AG04449 (cell line): ENCODE results near the gene CD164L2.

Experiments used
- CTCF ChIA-PET: fragments of 350-600 bp; formaldehyde crosslinking; extraction: SDS; loops from one replicate; lab custom pipeline; 2021; ENCODE audit warnings: antibody characterized with exemption; lab: Yijun Ruan, JAX
- POLR2A ChIA-PET: fragments of 400-600, 350-600 bp; formaldehyde crosslinking; extraction: SDS; loops from one replicate; lab custom pipeline; 2020; ENCODE audit warnings: antibody characterized with exemption, inconsistent platforms; lab: Yijun Ruan, JAX
- DNase-seq: peaks from one replicate; pipeline ENCODE4 v3.0.0-alpha.2; 2010; ENCODE audit warnings: low read depth, low spot score
- H3K4me3 ChIP-seq: 2 replicates; pipeline ENCODE4 v1.5.1; 2011; ENCODE audit warnings: low read depth, mild to moderate bottlenecking, control low read depth, low read length
- TF ChIP-seq, protein P1 (sequence below): IDR thresholded peaks from one replicate; pipeline ENCODE4 v1.5.1; 2011; ENCODE audit warnings: mild to moderate bottlenecking, moderate library complexity, low read length, control low read depth, inconsistent platforms; ENCODE audit not compliant: insufficient read depth; ENCODE audit errors: missing control alignments

Gene CD164L2

DNA sequence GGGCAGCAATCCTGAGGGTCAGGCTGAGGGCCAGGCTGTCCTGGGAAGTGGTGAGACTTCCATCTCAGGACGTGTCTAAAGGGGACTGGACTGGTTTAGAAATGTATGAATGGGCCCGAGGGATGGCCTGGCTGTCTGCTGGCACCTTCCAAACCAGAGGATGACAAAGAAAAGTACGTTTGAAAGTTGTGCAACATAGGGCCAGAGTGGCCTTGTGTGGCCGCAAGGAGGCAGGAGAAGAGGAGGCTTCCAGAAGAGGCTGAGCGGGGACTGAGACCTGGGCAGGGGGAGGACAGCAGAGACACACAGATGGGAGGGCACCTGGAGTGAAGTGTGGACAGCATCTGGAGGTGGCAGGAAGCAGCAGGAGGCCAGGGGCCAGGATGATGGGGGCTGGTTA, 43.9 kb downstream of the CD164L2 start:
- DNase-seq, result no peak
- CTCF ChIA-PET, result interaction anchor here (1.6 to 2.8 kb wide), 6 partner anchors 10 to 40 kb away, joined by 5 to 12 read pairs (median 8); partner anchors contain the start of gene MAP3K6
- H3K4me3 ChIP-seq, result no peak overlapping the region
- POLR2A ChIA-PET, result no interaction called here
- TF ChIP-seq, protein P1, sequence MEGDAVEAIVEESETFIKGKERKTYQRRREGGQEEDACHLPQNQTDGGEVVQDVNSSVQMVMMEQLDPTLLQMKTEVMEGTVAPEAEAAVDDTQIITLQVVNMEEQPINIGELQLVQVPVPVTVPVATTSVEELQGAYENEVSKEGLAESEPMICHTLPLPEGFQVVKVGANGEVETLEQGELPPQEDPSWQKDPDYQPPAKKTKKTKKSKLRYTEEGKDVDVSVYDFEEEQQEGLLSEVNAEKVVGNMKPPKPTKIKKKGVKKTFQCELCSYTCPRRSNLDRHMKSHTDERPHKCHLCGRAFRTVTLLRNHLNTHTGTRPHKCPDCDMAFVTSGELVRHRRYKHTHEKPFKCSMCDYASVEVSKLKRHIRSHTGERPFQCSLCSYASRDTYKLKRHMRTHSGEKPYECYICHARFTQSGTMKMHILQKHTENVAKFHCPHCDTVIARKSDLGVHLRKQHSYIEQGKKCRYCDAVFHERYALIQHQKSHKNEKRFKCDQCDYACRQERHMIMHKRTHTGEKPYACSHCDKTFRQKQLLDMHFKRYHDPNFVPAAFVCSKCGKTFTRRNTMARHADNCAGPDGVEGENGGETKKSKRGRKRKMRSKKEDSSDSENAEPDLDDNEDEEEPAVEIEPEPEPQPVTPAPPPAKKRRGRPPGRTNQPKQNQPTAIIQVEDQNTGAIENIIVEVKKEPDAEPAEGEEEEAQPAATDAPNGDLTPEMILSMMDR, result no peak

DNA sequence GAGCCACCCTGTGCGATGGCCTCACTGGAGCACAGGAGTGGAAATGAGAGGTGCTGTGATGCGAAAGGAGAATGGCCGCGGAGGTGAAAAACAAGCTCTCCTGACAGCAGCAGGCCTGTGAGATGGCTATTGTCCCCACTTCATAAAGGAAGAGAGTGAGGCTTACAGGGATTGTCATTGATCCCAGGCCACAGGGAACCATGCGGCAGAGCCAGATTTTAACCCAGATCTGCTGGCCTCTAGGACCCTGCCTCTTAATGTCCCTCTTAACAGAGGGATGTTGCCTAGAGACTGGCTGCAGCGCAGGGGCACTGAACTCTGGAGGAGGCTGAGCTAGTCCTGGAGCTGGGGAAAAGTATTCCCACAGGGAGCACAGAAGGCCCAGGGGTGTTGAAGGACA, 44.4 kb downstream of the CD164L2 start:
- CTCF ChIA-PET, result interaction anchor here (1.6 to 2.8 kb wide), 6 partner anchors 11 to 39 kb away, joined by 5 to 12 read pairs (median 8); partner anchors contain the start of gene MAP3K6
- no peak overlapping the region for H3K4me3 ChIP-seq
- POLR2A ChIA-PET, result interaction anchor here (1.0 kb wide), 1 partner anchor 15 kb away, joined by 3 read pairs; no protein-coding TSS in a partner anchor
- no peak for DNase-seq
- TF ChIP-seq, protein P1, result no peak

DNA sequence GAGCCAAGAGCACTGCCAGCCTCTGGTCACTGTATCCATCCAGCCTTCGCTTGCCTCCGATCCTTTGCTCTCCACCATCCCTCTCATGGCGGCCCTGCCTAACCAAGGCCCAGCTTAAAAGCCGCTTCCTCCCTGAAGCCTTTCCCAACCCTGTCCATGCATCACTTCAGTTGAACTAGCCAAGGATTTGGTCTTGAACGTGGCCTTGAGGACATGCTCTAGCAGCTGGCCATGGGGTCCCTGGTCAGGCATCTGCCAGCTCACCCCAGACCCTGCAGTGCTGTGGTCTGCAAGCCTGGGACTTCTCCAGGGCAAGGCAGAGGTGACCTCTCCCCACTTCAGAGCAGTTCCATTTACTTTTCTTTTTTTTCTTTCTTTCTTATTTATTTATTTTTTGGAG, 46.4 kb downstream of the CD164L2 start:
- ChIA-PET CTCF (interaction anchor here (0.9 to 6.4 kb wide), 7 partner anchors 10 to 270 kb away, joined by 3 to 89 read pairs (median 7); no protein-coding TSS in a partner anchor), POLR2A (no interaction called here)
- H3K4me3 ChIP-seq, result no peak overlapping the region
- TF ChIP-seq, protein P1, result no peak
- no peak for DNase-seq

DNA sequence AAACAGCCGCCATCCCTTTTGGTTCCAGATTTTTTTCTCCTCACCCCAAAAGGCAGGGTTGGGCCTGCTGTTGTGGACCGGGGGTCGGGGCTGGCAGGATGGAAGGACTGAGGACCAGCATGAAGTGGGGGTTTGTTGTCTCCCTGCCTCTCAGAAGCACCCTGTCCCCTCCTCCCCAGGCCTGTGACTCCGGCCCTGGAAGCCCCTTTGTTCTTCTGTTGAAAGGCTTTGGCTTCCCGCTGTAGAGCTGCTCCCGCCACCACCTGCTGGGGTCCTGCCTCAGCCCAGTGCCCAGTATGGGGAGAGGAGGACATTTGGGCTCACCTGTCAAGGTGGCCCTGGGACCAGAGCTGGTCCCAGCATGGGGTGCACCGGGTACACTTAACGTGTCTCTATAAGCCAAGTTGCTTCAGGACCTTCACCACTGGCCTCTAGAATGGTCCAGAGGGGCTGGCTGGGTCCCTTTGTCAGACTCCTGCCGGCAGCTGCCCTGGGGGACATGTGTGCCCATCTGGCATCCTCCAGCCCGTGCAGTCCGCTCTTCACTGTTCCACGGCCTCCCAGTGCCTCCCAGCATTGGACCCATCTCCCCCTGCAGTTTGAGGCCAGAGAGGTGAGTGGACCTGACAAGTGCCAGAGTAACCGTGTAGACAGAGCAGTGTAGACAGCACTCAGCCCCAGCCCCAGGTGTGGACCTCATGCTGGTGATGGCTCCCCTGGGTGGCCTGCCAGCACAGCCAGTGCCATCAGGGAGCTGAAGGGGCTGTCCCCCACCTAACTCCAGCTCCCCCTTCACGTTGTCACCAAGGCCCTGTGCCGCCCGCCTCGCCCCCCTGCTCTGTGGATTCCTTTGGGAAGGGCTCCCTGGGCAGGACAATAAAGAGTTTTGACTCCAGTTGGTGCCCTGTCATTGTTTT, 47.4 kb downstream of the CD164L2 start:
- ChIA-PET POLR2A (no interaction called here), CTCF (interaction anchor here (0.7 to 6.4 kb wide), 11 partner anchors 9 to 271 kb away, joined by 3 to 89 read pairs (median 7); partner anchors contain the start of genes MAP3K6, SYTL1 and TMEM222)
- TF ChIP-seq, protein P1, result no peak
- H3K4me3 ChIP-seq, result no peak overlapping the region
- no peak for DNase-seq

DNA sequence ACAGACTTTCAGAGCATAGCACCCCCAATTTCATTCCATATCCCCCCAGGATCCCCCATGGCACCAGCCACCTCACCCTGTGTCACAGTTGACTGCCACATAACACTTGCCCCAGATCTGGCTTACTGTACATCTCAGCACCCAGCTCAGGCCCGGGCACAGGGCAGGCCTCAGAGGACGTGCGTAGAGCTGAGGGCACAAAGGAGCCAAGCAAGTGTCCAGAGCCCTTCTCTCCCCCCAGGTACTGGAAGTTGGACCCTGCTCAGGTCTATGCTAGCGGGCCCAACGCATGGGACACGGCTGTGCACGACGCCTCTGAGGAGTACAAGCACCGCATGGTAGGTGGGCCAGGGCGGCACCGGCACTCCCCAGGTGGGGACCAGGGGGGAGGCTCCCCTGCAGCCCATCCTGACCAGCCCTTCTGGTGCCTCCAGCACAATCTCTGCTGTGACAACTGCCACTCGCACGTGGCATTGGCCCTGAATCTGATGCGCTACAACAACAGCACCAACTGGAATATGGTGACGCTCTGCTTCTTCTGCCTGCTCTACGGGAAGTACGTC, 49.3 kb downstream of the CD164L2 start:
- ChIA-PET CTCF (interaction anchor here (0.5 to 6.4 kb wide), 25 partner anchors 10 to 427 kb away, joined by 3 to 89 read pairs (median 10); partner anchors contain the start of genes AHDC1, GPR3, MAP3K6 and SYTL1), POLR2A (interaction anchor here (1.7 kb wide), 1 partner anchor 15 kb away, joined by 6 read pairs; no protein-coding TSS in a partner anchor)
- DNase-seq, result no peak

More for the DNA sequence above, 49.3 kb downstream of the CD164L2 start:
- no peak overlapping the region for H3K4me3 ChIP-seq
- TF ChIP-seq, protein P1, result no peak
